Thymus (tissue), 11 donors: ENCODE data around the gene APBB1. TPM values are rescaled to one million over a fixed set of nuclear protein-coding genes. Genes with fewer than 3 reads are reported as not detected.

ENCODE experiments used
- DNase-seq, 9 donors: peaks; one replicate each; pipeline ENCODE4 v3.0.0-alpha.2; 2013; ENCODE audit warnings: low spot score in 9 of 9, low read depth in 6 of 9, missing footprints in 1 of 9
- H3K27ac ChIP-seq, 2 donors: one replicate each; pipeline ENCODE4 v1.5.1; 2013; ENCODE audit warnings: control low read depth in 1 of 2, low read depth in 1 of 2, low read length in 1 of 2, mild to moderate bottlenecking in 1 of 2, moderate library complexity in 1 of 2
- H3K27me3 ChIP-seq, 2 donors: one replicate each; pipeline ENCODE4 v1.5.1; 2013; ENCODE audit warnings: low read length in 1 of 2; ENCODE audit not compliant: control insufficient read depth in 2 of 2, insufficient read depth in 1 of 2
- H3K36me3 ChIP-seq, 2 donors: one replicate each; pipeline ENCODE4 v1.5.1; 2013; ENCODE audit warnings: low read length in 1 of 2, mild to moderate bottlenecking in 1 of 2, moderate library complexity in 1 of 2; ENCODE audit not compliant: control insufficient read depth in 2 of 2, insufficient read depth in 2 of 2
- H3K4me1 ChIP-seq, 2 donors: one replicate each; pipeline ENCODE4 v1.5.1; 2013; ENCODE audit warnings: low read length in 2 of 2; ENCODE audit not compliant: control insufficient read depth in 2 of 2, insufficient read depth in 2 of 2
- H3K4me3 ChIP-seq, 2 donors: one replicate each; pipeline ENCODE4 v1.5.1; 2013; ENCODE audit warnings: low read length in 2 of 2, control low read depth in 1 of 2, mild to moderate bottlenecking in 1 of 2
- H3K9me3 ChIP-seq, 2 donors: one replicate each; pipeline ENCODE4 v1.5.1; 2013; ENCODE audit warnings: low read length in 1 of 2, mild to moderate bottlenecking in 1 of 2; ENCODE audit not compliant: control insufficient read depth in 2 of 2, insufficient read depth in 1 of 2
- WGBS: extraction: QIAGEN DNeasy Blood & Tissue Kit; methylation state at CpG from one replicate; pipeline ENCODE4 v1.1.7; 2013; 5-methylcytosine and 5-hydroxymethylcytosine counted together
- polyA plus RNA-seq: library from polyadenylated mRNA; stranded (reverse); fragments of 200-250 nt; gene quantifications from one replicate; pipeline ENCODE4 v1.2.3, GENCODE V29; 2013
- total RNA-seq: library from RNA; stranded (reverse); fragments of 120-200 nt; gene quantifications from one replicate; pipeline ENCODE4 v1.2.4, GENCODE V29; 2013
- donor health status: healthy.

The APBB1 gene
- total and polyA plus RNA-seq, 2 donors, result 47.0 to 70.6 TPM

- Histone ChIP-seq H3K36me3 (no peaks in the 10 kb centered on the region), H3K27me3 (peaks cover 0 to 4% of the 10 kb centered on the region in 2 donors), H3K4me3 (no peak overlapping the region), H3K9me3 (no peaks in the 10 kb centered on the region), H3K27ac (no peak overlapping the region), H3K4me1 (no peaks in the 10 kb centered on the region)
- no peak for DNase-seq
- 89% methylated on average over 5 of the region's 5 CpGs for WGBS
Observed at GRCh38 chr11:6351782-6352382, 67.0 kb downstream of the APBB1 start.

GRCh38 chr11:6350486-6350885 is 68.4 kb downstream of the APBB1 start:
- no peak for DNase-seq
- H3K27ac ChIP-seq, result no peak overlapping the region
- 93% methylated on average over 2 of the region's 2 CpGs for WGBS
- H3K36me3 ChIP-seq, result no peaks in the 10 kb centered on the region
- H3K9me3 ChIP-seq, result no peaks in the 10 kb centered on the region
- H3K4me1 ChIP-seq, result no peaks in the 10 kb centered on the region
- H3K27me3 ChIP-seq, result peaks cover 0 to 4% of the 10 kb centered on the region in 2 donors
- no peak overlapping the region for H3K4me3 ChIP-seq

GRCh38 chr11:6350043-6350442 is 68.9 kb downstream of the APBB1 start:
- Histone ChIP-seq H3K36me3 (no peaks in the 10 kb centered on the region), H3K4me1 (no peaks in the 10 kb centered on the region), H3K4me3 (no peak overlapping the region), H3K9me3 (no peaks in the 10 kb centered on the region), H3K27me3 (peaks cover 0 to 4% of the 10 kb centered on the region in 2 donors), H3K27ac (no peak overlapping the region)
- no peak for DNase-seq

GRCh38 chr11:6345366-6345765 is 73.5 kb downstream of the APBB1 start:
- WGBS, result 94% methylated on average over 1 of the region's 1 CpG
- no peak for DNase-seq
- Histone ChIP-seq H3K27ac (no peak overlapping the region), H3K4me3 (no peak overlapping the region), H3K4me1 (no peaks in the 10 kb centered on the region), H3K27me3 (no peaks in the 10 kb centered on the region), H3K9me3 (no peaks in the 10 kb centered on the region), H3K36me3 (no peaks in the 10 kb centered on the region)

Other genes starting within 250 kb of the APBB1 start
- not detected for gene OR52B2, start 248.8 kb downstream of the APBB1 start, total RNA-seq
- gene OR52B2, start 248.8 kb downstream of the APBB1 start, polyA plus RNA-seq, result not detected
- not detected for gene OR52W1, start 219.9 kb downstream of the APBB1 start, total RNA-seq
- gene OR52W1, start 219.9 kb downstream of the APBB1 start, polyA plus RNA-seq, result 0.02 TPM
- not detected for gene C11orf42, start 213.5 kb downstream of the APBB1 start, total RNA-seq
- not detected for gene C11orf42, start 213.5 kb downstream of the APBB1 start, polyA plus RNA-seq
- gene FHIP1B, start 184.5 kb downstream of the APBB1 start, total RNA-seq, result 13.0 TPM
- 68.2 TPM for gene FHIP1B, start 184.5 kb downstream of the APBB1 start, polyA plus RNA-seq
- 0.05 TPM for gene CNGA4, start 180.0 kb downstream of the APBB1 start, total RNA-seq
- gene CNGA4, start 180.0 kb downstream of the APBB1 start, polyA plus RNA-seq, result 0.27 TPM
- not detected for gene CCKBR, start 159.3 kb downstream of the APBB1 start, total RNA-seq
- 0.11 TPM for gene CCKBR, start 159.3 kb downstream of the APBB1 start, polyA plus RNA-seq
- 7.5 TPM for gene CAVIN3, start 98.6 kb downstream of the APBB1 start, total RNA-seq
- 22.5 TPM for gene CAVIN3, start 98.6 kb downstream of the APBB1 start, polyA plus RNA-seq
- gene SMPD1, start 28.6 kb downstream of the APBB1 start, total RNA-seq, result 17.4 TPM
- 68.8 TPM for gene SMPD1, start 28.6 kb downstream of the APBB1 start, polyA plus RNA-seq
- 0.38 TPM for gene HPX, start 21.9 kb upstream of the APBB1 start, total RNA-seq
- gene HPX, start 21.9 kb upstream of the APBB1 start, polyA plus RNA-seq, result 1.9 TPM
- 2.8 TPM for gene TRIM3, start 54.8 kb upstream of the APBB1 start, total RNA-seq
- gene TRIM3, start 54.8 kb upstream of the APBB1 start, polyA plus RNA-seq, result 8.3 TPM
- 27.4 TPM for gene ARFIP2, start 62.2 kb upstream of the APBB1 start, total RNA-seq
- 40.7 TPM for gene ARFIP2, start 62.2 kb upstream of the APBB1 start, polyA plus RNA-seq
- gene TIMM10B, start 62.4 kb upstream of the APBB1 start, total RNA-seq, result 18.7 TPM
- gene TIMM10B, start 62.4 kb upstream of the APBB1 start, polyA plus RNA-seq, result 18.5 TPM
- gene DNHD1, start 78.2 kb upstream of the APBB1 start, total RNA-seq, result 3.4 TPM
- 21.6 TPM for gene DNHD1, start 78.2 kb upstream of the APBB1 start, polyA plus RNA-seq
- gene RRP8, start 184.5 kb upstream of the APBB1 start, total RNA-seq, result 22.0 TPM
- gene RRP8, start 184.5 kb upstream of the APBB1 start, polyA plus RNA-seq, result 32.2 TPM
- 68.6 TPM for gene ILK, start 184.7 kb upstream of the APBB1 start, total RNA-seq
- gene ILK, start 184.7 kb upstream of the APBB1 start, polyA plus RNA-seq, result 74.6 TPM
- 160 TPM for gene TAF10, start 193.1 kb upstream of the APBB1 start, total RNA-seq
- 119 TPM for gene TAF10, start 193.1 kb upstream of the APBB1 start, polyA plus RNA-seq
- 14.5 TPM for gene TPP1, start 200.3 kb upstream of the APBB1 start, total RNA-seq
- 59.4 TPM for gene TPP1, start 200.3 kb upstream of the APBB1 start, polyA plus RNA-seq
- gene DCHS1, start 236.7 kb upstream of the APBB1 start, total RNA-seq, result 3.2 TPM
- 6.5 TPM for gene DCHS1, start 236.7 kb upstream of the APBB1 start, polyA plus RNA-seq